GM21367 (cell line): ENCODE results near the gene MME.

Source experiments
- ATAC-seq: cut with Tn5 transposase; IDR thresholded peaks from one replicate; pipeline ENCODE4 v1.9.1; 2021; ENCODE audit not compliant: unreplicated experiment

MME gene

DNA sequence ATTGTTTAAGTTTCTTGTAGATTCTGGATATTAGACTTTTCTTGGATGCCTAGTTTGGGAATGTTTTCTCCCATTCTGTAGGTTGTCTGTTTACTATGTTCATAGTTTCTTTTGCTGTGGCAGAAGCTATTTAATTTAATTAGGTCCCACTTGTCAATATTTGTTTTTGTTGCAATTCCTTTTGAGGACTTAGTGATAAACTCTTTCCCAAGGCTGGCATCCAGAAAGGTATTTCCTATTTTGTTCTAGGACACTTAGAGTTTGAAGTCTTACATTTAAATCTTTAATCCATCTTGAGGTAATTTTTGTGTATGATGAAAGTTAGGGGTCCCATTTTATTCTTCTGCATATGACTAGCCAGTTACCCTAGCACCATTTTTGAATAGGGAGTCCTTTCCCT lies 54.9 kb downstream of the MME start:
- no peak for ATAC-seq

DNA sequence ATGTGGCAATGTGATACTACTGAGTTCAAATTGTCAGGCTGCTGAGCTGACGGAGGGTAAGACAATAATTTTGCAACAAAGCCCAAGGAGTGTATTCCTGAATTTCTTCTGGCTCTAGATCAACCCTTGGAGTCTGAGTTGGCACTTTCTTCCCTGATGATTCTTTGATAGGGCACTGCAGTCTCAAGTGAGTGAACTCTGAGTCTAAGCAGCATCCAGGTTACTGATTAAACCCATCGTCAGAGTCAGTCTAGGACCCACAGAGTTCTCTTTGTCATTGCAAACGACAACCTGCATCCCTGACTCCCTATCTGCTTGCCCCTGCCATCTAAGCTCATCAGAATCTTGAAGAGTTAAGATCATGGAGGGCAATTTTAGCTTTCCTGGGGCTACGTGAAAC lies 58.6 kb downstream of the MME start:
- ATAC-seq, result no peak

DNA sequence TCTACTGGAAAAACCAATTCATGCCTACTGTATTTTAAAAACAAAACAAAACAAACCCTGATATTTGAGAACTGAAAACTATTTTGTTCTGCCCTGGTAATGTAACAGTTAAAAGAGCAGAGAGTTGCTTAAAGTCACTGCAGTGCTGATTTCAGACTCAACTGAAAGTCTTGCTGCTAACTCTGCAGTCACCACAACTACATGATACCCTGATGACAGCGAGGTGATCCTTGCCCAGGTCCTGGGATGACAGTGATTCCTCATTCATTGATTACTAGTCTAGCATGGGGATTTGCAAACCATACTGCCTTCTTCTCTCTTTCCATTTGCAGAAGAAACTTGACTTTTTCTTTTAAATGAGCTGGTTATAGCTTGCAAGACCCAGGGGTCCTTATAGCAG lies 67.5 kb downstream of the MME start:
- no peak for ATAC-seq

DNA sequence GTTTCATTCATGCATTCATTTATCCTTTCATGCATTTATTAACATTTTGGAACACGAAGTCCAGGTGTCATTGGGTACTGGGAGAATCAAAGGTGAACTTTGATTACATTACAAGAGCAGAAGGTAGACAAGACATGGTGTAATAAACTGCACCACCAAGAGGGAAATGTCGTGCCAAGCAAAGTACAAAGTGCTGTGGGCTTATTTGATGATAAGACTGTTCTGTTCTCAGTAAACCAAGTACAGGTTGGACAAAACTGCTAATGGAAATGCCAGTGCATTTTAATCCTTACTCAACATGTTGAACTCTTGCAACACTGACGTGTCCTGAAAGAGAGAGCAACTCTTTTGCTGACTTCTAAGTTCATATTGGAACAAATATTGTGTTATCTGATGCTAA lies 69.4 kb downstream of the MME start:
- ATAC-seq, result no peak

DNA sequence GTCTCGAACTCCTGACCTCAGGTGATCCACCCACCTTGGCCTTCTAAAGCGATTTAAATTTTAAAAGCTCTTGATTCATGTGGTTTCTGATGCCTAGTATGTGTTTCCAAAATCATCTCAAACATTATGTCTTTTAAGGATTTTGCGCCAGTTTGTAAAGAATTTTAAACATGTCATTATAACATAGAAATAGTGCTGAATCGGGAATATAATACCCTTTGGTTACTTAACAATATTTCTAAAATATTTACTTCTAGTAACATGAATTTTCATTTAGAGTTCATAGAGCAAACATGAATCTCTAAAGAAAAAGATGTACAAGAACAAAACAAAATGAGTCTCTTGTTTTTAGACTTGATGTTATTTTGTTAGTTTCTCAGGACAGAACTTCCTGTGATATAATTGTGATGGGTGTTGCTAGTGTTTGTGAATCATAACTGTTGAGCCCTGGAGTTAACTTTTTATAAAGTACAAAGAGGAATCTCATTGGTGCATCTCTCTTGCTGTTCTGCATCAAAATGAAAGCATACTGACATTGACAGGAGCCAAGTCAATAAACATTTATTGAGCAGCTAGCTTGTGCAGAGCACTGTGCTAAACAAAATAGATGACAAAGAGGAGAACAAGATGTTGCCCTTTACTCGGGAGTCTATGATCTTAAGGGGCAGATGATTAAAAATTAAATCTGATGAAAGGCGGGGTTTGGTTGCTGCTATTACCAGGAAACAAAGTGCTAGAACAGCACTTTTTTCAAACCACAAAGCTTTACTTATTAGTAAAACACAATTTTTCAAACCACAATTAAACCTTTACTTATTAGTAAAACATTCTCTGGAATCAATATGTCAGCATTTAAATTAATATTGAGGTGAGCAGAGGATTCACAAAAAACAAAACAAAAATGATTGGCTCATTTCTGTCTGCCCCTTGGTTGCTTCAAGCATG lies 73.4 kb downstream of the MME start:
- no peak for ATAC-seq

DNA sequence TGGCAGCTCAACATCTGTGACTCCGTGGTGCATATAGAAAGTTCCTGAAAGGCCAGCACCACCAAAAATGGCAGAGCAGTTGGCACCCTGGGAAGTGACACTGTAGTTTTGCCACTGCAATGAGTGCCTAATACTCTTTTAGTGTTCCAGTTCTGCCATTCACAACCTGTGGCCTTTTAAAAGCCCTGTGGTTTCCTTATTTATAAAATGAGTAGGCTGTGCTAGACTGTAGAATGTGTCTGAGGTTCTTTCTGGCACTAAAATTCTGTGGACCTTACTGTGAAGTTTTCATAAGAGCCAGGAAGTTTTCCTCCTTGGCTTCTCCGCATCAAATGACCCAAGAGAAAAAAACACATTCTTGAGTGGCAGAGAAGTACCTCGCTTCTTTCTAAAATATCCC lies 74.1 kb downstream of the MME start:
- ATAC-seq, result no peak

DNA sequence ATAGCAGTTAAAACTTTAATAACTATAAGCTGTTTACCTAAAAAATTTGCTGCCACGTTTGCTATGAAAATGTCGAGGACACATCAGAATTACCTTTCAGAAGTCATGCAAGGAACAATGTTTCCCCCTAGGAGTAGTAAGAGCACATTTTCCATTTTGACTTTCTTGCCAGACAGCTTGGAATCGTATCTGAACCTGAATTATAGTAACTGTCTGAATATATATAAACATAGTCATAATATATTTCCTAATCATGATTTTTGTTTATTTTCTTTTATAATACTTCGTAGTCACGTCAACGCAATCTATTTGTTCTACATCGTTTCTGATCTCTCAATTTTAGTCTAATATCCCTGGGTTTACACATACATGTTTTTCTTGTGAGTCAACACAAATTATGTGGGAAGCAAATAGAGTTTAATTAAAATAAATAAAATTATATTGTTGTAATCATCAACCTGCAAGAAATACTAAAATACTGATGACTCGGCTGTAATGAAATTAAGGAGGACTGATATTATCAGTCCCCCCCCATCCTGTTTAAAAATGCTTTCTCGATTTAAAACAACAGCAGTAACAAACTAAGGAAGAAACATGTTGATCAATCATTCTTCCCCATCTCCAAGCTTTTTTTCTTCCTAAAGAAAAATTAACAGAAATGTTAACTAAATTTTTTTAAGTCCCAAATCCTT lies 78.4 kb downstream of the MME start:
- no peak for ATAC-seq

DNA sequence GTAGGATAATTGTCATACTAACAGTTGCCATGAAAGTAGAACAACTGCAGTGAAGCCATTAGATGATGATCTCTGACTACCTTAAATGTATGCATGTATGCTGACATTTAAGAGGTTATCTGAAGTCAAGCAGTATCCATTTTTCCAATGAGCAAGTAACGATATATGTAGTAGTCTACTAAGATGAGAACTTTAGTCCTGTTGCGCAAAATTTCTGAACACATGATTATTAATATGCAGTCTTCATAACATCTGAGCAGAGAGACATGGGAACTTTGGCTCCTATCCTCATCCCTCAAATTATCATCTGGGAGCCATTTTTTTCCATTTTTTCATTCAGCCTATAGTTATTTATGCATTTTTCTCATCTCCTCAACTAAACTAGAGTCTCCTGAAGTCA lies 79.2 kb downstream of the MME start:
- no peak for ATAC-seq

DNA sequence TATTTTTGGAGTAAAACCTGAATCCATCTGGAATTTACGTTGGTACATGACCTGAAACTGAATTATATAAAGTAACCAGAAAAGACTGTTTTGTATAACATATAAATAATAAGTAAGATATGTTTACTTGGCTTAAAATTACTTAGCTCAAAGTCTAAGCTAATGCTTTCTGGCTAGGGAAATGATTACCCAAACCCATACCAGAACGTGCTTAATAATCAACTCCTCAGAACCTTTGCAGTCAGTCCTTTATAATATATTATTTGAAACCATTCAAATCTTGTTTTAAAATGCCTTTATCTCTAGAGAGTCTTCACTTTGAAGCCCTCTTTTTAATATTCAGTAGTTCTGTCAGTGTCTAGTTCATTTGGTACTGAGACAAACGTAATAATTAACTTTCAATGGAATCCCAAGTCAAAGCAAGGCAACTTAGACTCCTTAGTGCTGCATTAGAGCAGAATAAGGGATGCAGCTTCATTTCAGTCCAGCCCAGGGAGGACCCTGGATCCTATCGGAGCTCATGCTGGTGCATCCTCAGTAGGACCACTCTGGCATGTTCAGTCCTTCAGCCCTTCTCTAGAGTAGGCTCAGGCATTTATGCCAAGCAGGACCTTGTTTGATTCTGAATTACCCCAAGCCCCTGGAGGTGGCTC lies 81.6 kb downstream of the MME start:
- ATAC-seq, result no peak

DNA sequence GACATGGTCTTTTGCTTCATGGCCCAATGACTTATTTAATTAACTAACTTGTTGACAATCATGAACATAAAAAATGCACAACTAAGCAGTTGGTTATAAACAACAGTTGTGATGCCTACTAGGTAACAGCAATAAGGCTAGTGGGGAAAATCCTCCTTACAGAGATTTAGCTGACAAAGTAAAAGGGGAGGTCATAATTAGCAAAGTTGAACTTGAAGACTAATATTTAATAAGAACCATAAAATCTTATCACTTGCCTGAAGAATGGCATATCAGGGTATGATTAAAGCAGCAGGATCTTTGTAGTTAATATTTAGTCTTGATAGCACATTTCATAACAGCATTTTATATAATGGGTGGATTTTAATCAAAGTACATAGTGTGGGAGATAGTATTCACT lies 84.2 kb downstream of the MME start:
- ATAC-seq, result no peak

DNA sequence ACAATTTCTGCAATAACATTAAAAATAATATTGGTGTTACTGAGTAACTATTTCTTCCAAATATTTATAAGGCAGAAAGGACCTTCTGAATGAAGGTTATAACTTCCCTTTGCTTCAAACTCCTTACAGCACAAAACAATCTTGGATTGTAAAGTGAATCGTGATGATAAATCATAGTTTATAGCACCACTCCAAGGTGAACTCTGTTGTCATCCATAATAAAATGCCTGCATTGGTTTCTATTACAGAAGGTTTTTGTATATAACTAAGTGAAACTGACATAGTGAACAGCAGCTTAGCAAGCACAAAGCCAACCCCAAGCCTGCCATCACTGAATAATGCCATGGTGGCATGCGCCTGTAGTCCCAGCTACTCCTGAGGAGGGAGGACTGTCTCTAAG lies 86.3 kb downstream of the MME start:
- no peak for ATAC-seq

DNA sequence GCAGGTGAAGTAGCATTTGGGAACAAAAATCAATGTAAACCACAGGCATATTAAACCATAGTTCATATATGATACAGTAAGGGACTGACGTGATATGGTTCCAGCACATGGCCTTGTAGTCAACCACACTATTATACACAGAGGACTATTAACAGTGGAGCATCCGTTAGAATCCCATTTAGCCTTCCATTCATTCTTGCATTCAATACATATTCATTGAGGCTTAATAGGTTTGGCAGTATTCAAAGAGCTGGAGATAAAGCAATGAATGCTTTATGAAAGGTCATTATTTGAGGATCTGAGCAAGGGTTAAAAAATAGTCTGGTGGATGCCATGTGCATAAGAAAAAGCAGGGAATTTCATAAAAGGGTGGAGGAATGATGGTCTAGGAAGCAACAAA lies 89.1 kb downstream of the MME start:
- ATAC-seq, result no peak

DNA sequence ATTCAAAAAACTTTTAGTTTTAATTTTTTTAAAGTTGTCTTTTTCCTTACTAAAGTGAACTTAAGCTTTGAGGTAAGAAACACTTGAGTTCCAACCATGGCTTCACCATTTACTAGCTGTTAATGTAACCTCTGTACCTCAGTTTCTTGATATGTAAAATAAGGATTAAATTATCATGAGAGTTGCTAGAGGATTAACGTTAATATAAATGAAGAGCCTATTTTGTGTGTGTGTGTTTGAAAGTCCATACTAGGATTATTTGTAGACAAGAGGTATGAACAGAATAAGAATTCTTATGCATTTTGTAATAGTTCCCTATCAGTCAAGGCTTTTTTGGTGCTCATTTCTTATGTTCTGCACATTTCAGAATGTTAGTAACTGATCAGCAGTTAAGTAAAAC lies 93.7 kb downstream of the MME start:
- no peak for ATAC-seq

DNA sequence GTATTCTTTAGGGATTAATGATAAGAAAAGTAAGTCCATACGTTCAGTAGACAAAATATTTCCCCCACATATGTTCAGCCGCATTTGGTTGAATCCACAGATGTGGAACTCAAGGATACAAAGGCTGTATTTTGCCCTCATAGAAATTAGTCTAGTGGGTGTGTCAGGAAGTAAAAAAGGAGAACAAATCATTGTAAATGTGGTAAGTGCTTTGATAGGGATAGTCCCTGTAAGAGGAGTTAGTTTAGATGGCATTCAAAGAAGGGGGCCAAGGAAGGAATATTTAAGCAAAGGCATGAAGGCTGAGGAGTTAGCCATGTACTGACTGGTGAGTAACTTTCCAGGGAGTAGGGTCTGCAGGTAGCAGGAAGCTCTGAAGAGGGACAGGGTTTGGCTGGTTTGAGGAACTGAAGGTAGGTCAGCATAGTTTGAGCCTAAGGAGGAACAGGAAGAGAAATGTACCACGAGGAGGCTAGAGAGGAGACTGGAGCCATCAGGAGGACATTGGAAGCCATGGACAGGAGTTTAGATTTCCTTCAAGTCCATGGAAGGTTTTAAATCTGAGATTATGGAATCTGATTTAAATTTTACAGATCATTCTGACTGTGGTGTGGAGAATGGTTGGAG lies 98.8 kb downstream of the MME start:
- no peak for ATAC-seq

DNA sequence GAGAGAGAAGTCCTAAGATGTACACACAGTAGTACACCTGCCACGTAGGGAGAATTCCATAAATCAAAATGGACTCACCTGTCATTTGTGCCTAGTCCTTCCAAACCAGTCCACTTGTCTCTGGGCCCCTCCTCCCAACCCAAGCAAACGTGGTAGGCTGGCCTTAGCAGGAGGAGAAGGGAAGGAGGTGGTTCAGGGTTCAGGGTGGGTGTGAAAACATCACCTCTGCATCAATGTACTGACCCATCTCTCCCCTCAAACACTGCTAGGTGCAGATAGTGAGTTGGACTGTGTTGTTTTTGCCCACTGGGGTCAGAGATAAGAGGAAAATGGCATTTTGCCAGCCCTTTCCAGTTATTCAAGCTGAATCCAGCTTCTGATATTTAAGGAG lies 99.3 kb downstream of the MME start:
- no peak for ATAC-seq

DNA sequence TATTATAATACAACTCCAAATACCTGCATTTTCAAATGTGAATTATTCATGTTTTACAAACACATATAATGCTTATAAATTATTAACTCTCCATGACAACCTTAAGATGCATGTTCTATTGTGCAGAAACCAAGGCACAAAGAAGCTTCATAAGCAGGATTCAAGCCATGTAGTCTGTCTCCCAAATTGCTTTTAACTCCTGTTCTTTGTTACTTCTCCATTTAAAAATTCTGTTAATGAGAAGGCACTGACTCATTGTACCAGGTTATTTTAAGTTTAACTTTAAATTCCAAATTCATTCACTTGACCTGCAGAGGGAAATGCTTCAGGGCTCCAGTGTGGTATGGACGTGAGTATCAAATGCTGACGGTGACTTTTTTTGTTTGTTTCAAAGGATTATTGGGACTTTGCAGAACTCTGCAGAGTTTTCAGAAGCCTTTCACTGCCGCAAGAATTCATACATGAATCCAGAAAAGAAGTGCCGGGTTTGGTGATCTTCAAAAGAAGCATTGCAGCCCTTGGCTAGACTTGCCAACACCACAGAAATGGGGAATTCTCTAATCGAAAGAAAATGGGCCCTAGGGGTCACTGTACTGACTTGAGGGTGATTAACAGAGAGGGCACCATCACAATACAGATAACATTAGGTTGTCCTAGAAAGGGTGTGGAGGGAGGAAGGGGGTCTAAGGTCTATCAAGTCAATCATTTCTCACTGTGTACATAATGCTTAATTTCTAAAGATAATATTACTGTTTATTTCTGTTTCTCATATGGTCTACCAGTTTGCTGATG lies 100.0 kb downstream of the MME start:
- no peak for ATAC-seq

DNA sequence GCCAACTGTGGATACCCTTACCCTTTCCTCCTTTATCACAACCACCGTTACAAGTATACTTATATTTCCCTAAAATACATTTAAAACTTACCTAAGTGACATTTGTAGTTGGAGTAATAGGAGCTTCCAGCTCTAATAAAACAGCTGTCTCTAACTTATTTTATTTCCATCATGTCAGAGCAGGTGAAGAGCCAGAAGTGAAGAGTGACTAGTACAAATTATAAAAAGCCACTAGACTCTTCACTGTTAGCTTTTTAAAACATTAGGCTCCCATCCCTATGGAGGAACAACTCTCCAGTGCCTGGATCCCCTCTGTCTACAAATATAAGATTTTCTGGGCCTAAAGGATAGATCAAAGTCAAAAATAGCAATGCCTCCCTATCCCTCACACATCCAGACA lies 102.3 kb downstream of the MME start:
- no peak for ATAC-seq

DNA sequence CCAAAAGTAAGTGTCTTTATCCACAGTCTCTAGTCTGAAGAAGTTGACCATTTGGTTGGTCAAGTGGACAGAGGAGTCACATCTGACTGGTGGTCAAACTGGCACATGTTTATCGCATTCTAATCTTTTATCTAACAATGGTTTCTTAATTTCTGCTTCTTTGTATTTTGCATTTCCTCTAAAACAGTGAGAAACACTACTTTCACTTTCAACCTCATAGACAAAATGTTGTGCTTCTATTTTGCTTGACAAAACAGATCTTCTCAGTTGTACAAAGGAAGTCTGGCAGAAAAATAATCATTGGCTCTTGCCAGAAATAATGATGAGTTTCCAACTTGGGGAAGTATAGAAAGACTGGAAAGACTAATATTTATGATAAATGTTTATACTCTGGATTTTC lies 103.9 kb downstream of the MME start:
- no peak for ATAC-seq

DNA sequence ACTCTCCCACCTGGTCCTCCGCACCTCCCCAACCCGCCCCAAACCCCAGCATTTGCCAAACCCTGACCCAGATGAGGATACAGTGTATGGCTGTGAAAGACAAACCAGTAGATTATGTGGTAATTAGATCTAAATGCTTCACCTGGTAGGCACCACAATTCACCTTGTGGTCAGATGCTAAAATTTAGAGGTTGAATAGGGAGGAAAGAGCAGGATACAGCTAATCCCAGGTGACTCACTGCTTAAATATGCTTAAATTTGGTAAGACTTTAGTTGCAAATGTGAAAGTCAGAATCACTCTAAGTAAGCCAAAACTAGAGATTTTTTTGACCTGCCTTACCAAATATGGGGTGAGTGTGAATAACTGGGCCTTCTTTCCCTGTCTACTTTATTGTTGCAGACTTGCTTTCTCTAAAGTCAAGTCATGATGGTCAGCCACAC lies 105.5 kb downstream of the MME start:
- ATAC-seq, result no peak

DNA sequence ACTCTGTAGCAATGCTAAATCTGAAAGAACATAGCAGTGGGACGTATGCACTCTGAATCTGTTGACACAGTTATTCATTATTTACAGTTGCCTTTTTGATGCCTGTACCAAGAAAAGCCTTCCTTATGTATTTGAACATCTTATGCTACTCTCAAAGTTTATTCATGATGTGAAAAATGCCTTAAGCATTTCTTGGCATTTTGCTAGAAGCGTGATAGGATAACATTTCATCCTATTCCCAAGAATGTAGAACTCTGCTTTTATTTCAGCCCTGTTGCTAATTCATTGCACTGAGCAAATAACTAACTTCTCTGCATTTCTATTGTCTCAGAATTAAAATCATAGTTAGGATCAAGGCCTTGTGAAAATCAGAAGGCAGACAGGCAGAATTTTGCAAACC lies 107.9 kb downstream of the MME start:
- ATAC-seq, result no peak

DNA sequence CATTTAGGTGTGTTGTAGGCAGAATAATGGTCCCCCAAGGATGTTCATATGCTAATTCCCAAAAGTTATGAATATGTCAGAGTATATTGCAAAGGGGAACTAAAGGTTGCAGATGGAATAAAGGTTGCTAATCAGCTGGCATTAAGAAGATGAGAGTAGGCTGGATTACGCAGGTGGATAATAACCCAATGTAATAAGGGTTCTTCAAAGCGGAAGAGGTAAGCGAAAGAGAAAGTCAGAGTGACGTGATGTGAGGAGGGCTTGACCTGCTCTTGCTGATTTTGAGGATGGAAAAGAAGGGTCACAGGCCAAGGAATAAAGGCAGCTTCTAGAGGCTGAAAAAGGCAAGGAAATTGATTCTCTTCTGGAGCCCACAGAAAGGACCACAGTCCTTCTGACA lies 109.4 kb downstream of the MME start:
- no peak for ATAC-seq
